Measurements from ENCODE around the gene CDC14B.
A peak's percentile ranks its signal among the peaks of the same experiment; 100 is the strongest.

The CDC14B gene

GRCh38 chr9:96654450-96655197 is 35.0 kb upstream of the CDC14B start:
- Histone ChIP-seq H3K9me2 (replicated peaks; ENCODE audit: low read depth, low read length) (no peaks in the 10 kb centered on the region), H3F3A (ENCODE audit: low read depth) (no peaks in the 10 kb centered on the region), H3K4me1 (ENCODE audit: insufficient read depth, low read length, poor library complexity, severe bottlenecking) (no peaks in the 10 kb centered on the region), H4K20me1 (ENCODE audit: insufficient read depth, low read length, poor library complexity, severe bottlenecking) (no peaks in the 10 kb centered on the region), H3K36me3 (ENCODE audit: insufficient read depth, low read length) (no peaks in the 10 kb centered on the region), H3K79me2 (ENCODE audit: insufficient read depth, low read length) (no peaks in the 10 kb centered on the region), H3K4me2 (ENCODE audit: low read depth, low read length, poor library complexity, severe bottlenecking) (no peak overlapping the region), H3K27me3 (ENCODE audit: insufficient read depth, low read length, poor library complexity, severe bottlenecking) (no peaks in the 10 kb centered on the region), H3K9me3 (ENCODE audit: insufficient read depth, low read depth, low read length) (no peaks in the 10 kb centered on the region), H3K9ac (ENCODE audit: low read depth, low read length, poor library complexity, severe bottlenecking) (no peak overlapping the region), H2AFZ (ENCODE audit: low read length) (no peak overlapping the region), H3K4me3 (ENCODE audit: low read length, poor library complexity, severe bottlenecking) (no peak overlapping the region)
- TF ChIP-seq EZH2phosphoT487 (IDR thresholded peaks at IDR 0.05; ENCODE audit: borderline replicate concordance) (no peak), CTCF (conservative IDR thresholded peaks at IDR 0.05; ENCODE audit: low read length) (no peak)

- H4K20me1 ChIP-seq (ENCODE audit: insufficient read depth, low read length, poor library complexity, severe bottlenecking): no peaks in the 10 kb centered on the region
- TF ChIP-seq CTCF (conservative IDR thresholded peaks at IDR 0.05; ENCODE audit: low read length) (peak; percentile 73), EZH2phosphoT487 (IDR thresholded peaks at IDR 0.05; ENCODE audit: borderline replicate concordance) (no peak)
- H3K9me2 ChIP-seq (replicated peaks; ENCODE audit: low read depth, low read length): no peaks in the 10 kb centered on the region
- H3K4me1 ChIP-seq (ENCODE audit: insufficient read depth, low read length, poor library complexity, severe bottlenecking): no peaks in the 10 kb centered on the region
- no peak overlapping the region for H3K9ac ChIP-seq (ENCODE audit: low read depth, low read length, poor library complexity, severe bottlenecking)
- H3K27me3 ChIP-seq (ENCODE audit: insufficient read depth, low read length, poor library complexity, severe bottlenecking): no peaks in the 10 kb centered on the region
- H3F3A ChIP-seq (ENCODE audit: low read depth): no peaks in the 10 kb centered on the region
- H3K9me3 ChIP-seq (ENCODE audit: insufficient read depth, low read depth, low read length): no peaks in the 10 kb centered on the region
- no peaks in the 10 kb centered on the region for H3K36me3 ChIP-seq (ENCODE audit: insufficient read depth, low read length)
- H3K4me2 ChIP-seq (ENCODE audit: low read depth, low read length, poor library complexity, severe bottlenecking): no peak overlapping the region
- no peaks in the 10 kb centered on the region for H3K79me2 ChIP-seq (ENCODE audit: insufficient read depth, low read length)
- H2AFZ ChIP-seq (ENCODE audit: low read length): no peak overlapping the region
- no peak overlapping the region for H3K4me3 ChIP-seq (ENCODE audit: low read length, poor library complexity, severe bottlenecking)
Observed at GRCh38 chr9:96651626-96652025, 32.0 kb upstream of the CDC14B start.

GRCh38 chr9:96649620-96650324 is 30.1 kb upstream of the CDC14B start:
- H3K36me3 ChIP-seq (ENCODE audit: insufficient read depth, low read length): no peaks in the 10 kb centered on the region
- H3K27me3 ChIP-seq (ENCODE audit: insufficient read depth, low read length, poor library complexity, severe bottlenecking): no peaks in the 10 kb centered on the region
- H3K9me2 ChIP-seq (replicated peaks; ENCODE audit: low read depth, low read length): no peaks in the 10 kb centered on the region
- no peaks in the 10 kb centered on the region for H3K4me1 ChIP-seq (ENCODE audit: insufficient read depth, low read length, poor library complexity, severe bottlenecking)
- TF ChIP-seq CTCF (conservative IDR thresholded peaks at IDR 0.05; ENCODE audit: low read length) (no peak), EZH2phosphoT487 (IDR thresholded peaks at IDR 0.05; ENCODE audit: borderline replicate concordance) (no peak)
- H3K9me3 ChIP-seq (ENCODE audit: insufficient read depth, low read depth, low read length): no peaks in the 10 kb centered on the region
- H3K79me2 ChIP-seq (ENCODE audit: insufficient read depth, low read length): no peaks in the 10 kb centered on the region
- H2AFZ ChIP-seq (ENCODE audit: low read length): no peak overlapping the region
- no peaks in the 10 kb centered on the region for H4K20me1 ChIP-seq (ENCODE audit: insufficient read depth, low read length, poor library complexity, severe bottlenecking)
- H3K4me3 ChIP-seq (ENCODE audit: low read length, poor library complexity, severe bottlenecking): no peak overlapping the region
- H3K9ac ChIP-seq (ENCODE audit: low read depth, low read length, poor library complexity, severe bottlenecking): no peak overlapping the region
- H3K4me2 ChIP-seq (ENCODE audit: low read depth, low read length, poor library complexity, severe bottlenecking): no peak overlapping the region
- no peaks in the 10 kb centered on the region for H3F3A ChIP-seq (ENCODE audit: low read depth)

All from Loucy (cell line).